HG02588 (cell line): ENCODE results near the gene POLH.
"Not testable (repeated sequence)": the region's sequence is repeated elsewhere in the genome, so short reads cannot be mapped to it uniquely, and the experiment has no call there.

Experiments
- ATAC-seq: cut with Tn5 transposase; IDR thresholded peaks from one replicate; pipeline ENCODE4 v1.9.1; 2021; ENCODE audit warnings: mild to moderate bottlenecking, moderate library complexity; ENCODE audit not compliant: unreplicated experiment

POLH gene

GRCh38 chr6:43575772-43576551 lies at the start of gene POLH, which contains the start of gene XPO5:
TSS of gene POLH (plus strand) at chr6:43576185. CDS start at chr6:43582320, 6,135 bp downstream.
TSS of gene XPO5 (minus strand) at chr6:43576038. CDS start at chr6:43575864, 174 bp downstream.
- peak; percentile 86 for ATAC-seq

- ATAC-seq, result no peak
These were observed 43.8 kb upstream of the POLH start for GRCh38 chr6:43532201-43532600.

GRCh38 chr6:43538986-43539385 lies 37.0 kb upstream of the POLH start:
- not testable (repeated sequence) for ATAC-seq

- not testable (repeated sequence) for ATAC-seq
These were observed 36.6 kb upstream of the POLH start for GRCh38 chr6:43539409-43539808.

- no peak for ATAC-seq
These were observed 35.5 kb upstream of the POLH start for GRCh38 chr6:43540507-43540906.

GRCh38 chr6:43541774-43542471 lies 34.1 kb upstream of the POLH start:
- no peak for ATAC-seq

GRCh38 chr6:43544461-43544860 lies 31.5 kb upstream of the POLH start:
- ATAC-seq, result no peak

- ATAC-seq, result no peak
These were observed 28.8 kb upstream of the POLH start for GRCh38 chr6:43547222-43547621.

- not testable (repeated sequence) for ATAC-seq
These were observed 18.4 kb upstream of the POLH start for GRCh38 chr6:43557620-43558019.

GRCh38 chr6:43559328-43559727 lies 16.7 kb upstream of the POLH start:
- ATAC-seq, result no peak

GRCh38 chr6:43570876-43571441 lies 5.0 kb upstream of the POLH start:
- ATAC-seq, result no peak

- no peak for ATAC-seq
These were observed 4.0 kb upstream of the POLH start for GRCh38 chr6:43572015-43572414.

GRCh38 chr6:43575105-43575771 lies 747 bp upstream of the POLH start:
- ATAC-seq, result peak; percentile 2

GRCh38 chr6:43578748-43579147 lies 2.8 kb downstream of the POLH start:
- ATAC-seq, result no peak

GRCh38 chr6:43579171-43579570 lies 3.2 kb downstream of the POLH start:
- ATAC-seq, result no peak

- ATAC-seq, result no peak
These were observed 6.9 kb downstream of the POLH start for GRCh38 chr6:43582911-43583310.

GRCh38 chr6:43584892-43585570 lies 9.0 kb downstream of the POLH start:
- no peak for ATAC-seq

GRCh38 chr6:43588194-43588593 lies 12.2 kb downstream of the POLH start:
- no peak for ATAC-seq

GRCh38 chr6:43589564-43589963 lies 13.6 kb downstream of the POLH start:
- ATAC-seq, result not testable (repeated sequence)

GRCh38 chr6:43593938-43594337 lies 18.0 kb downstream of the POLH start:
- no peak for ATAC-seq

GRCh38 chr6:43600595-43600994 lies 24.6 kb downstream of the POLH start:
- ATAC-seq, result no peak
